ENCODE data around the gene ATPAF1.

GRCh38 chr1:46665983-46666382 is 2.2 kb downstream of the ATPAF1 start:
- TF ChIP-seq CTCF (IDR thresholded peaks at IDR 0.05; ENCODE audit: insufficient read depth, low read depth, low read length) (no peak), EZH2 (IDR thresholded peaks at IDR 0.05; ENCODE audit: insufficient read depth, low read length) (no peak)
